ENCODE data around the gene STAM2. TPM values are rescaled to one million over a fixed set of nuclear protein-coding genes. Genes with fewer than 3 reads are reported as not detected.
"Not testable (repeated sequence)": the region's sequence is repeated elsewhere in the genome, so short reads cannot be mapped to it uniquely, and the experiment has no call there.

STAM2 gene
- total RNA-seq, 6 donors from 2014 or later = 13.5 to 56.0 (median 31.4) TPM

GRCh38 chr2:152171718-152172117 lies 3.8 kb downstream of the STAM2 start:
- TF ChIP-seq EP300 (IDR thresholded peaks at IDR 0.05) = no peak
- TF ChIP-seq CTCF (IDR thresholded peaks at IDR 0.05) = no peak
- no peak for TF ChIP-seq POLR2A (IDR thresholded peaks at IDR 0.05)
- no peak for TF ChIP-seq POLR2AphosphoS5 (IDR thresholded peaks at IDR 0.05)
- no peak for DNase-seq
- H3K4me1 ChIP-seq = peaks cover 33 to 65% (median 52%) of the 10 kb centered on the region in 4 donors

GRCh38 chr2:152169158-152169557 lies 6.4 kb downstream of the STAM2 start:
- not testable (repeated sequence) for ATAC-seq (ENCODE audit: low FRiP score in 2 of 2); H3K4me3 ChIP-seq; DNase-seq; H3K27me3 ChIP-seq; H3K36me3 ChIP-seq; H3K9me3 ChIP-seq
- 78 to 81% methylated on average over 7 of the region's 7 CpGs for WGBS, 2 donors
- H3K27ac ChIP-seq = peak overlapping the region in 3 of 4 donors; percentile 2 to 36 (median 35)
- peaks cover 43 to 75% (median 54%) of the 10 kb centered on the region in 4 donors for H3K4me1 ChIP-seq

More at GRCh38 chr2:152171718-152172117, 3.8 kb downstream of the STAM2 start:
- H3K36me3 ChIP-seq = no peaks in the 10 kb centered on the region
- ATAC-seq (ENCODE audit: low FRiP score in 2 of 2) = no peak
- no peaks in the 10 kb centered on the region for H3K9me3 ChIP-seq
- no peak overlapping the region for H3K4me3 ChIP-seq
- no peaks in the 10 kb centered on the region for H3K27me3 ChIP-seq
- H3K27ac ChIP-seq = peak overlapping the region; percentile 60 to 75 (median 72)
- WGBS, 2 donors = 26 to 30% methylated on average over 4 of the region's 4 CpGs

- Histone ChIP-seq H3K27ac (peak overlapping the region; percentile 0 to 58 (median 26)), H3K4me1 (peaks cover 37 to 68% (median 44%) of the 10 kb centered on the region in 4 donors)
- H3K9me3 ChIP-seq; H3K4me3 ChIP-seq; H3K27me3 ChIP-seq; DNase-seq; H3K36me3 ChIP-seq; ATAC-seq (ENCODE audit: low FRiP score in 2 of 2): not testable (repeated sequence)
- 82 to 100% methylated on average over 1 of the region's 1 CpG for WGBS, 2 donors
Observed at GRCh38 chr2:152167470-152167869, 8.1 kb downstream of the STAM2 start.

GRCh38 chr2:152167065-152167464 lies 8.5 kb downstream of the STAM2 start:
- peak overlapping the region; percentile 0 to 58 (median 26) for H3K27ac ChIP-seq
- DNase-seq = no peak
- TF ChIP-seq POLR2AphosphoS5 (IDR thresholded peaks at IDR 0.05) (no peak), POLR2A (IDR thresholded peaks at IDR 0.05) (no peak), CTCF (IDR thresholded peaks at IDR 0.05) (no peak), EP300 (IDR thresholded peaks at IDR 0.05) (no peak)
- H3K36me3 ChIP-seq = no peaks in the 10 kb centered on the region
- H3K4me1 ChIP-seq = peaks cover 33 to 64% (median 40%) of the 10 kb centered on the region in 4 donors
- no peaks in the 10 kb centered on the region for H3K27me3 ChIP-seq
- no peak for ATAC-seq (ENCODE audit: low FRiP score in 2 of 2)
- no peaks in the 10 kb centered on the region for H3K9me3 ChIP-seq
- no peak overlapping the region for H3K4me3 ChIP-seq
- WGBS, 2 donors = 30 to 39% methylated on average over 2 of the region's 2 CpGs

- Histone ChIP-seq H3K4me3 (no peak overlapping the region), H3K27me3 (no peaks in the 10 kb centered on the region), H3K36me3 (no peaks in the 10 kb centered on the region), H3K27ac (peak overlapping the region in 3 of 4 donors; percentile 0 to 58 (median 49)), H3K9me3 (no peaks in the 10 kb centered on the region), H3K4me1 (peaks cover 28 to 63% (median 36%) of the 10 kb centered on the region in 4 donors)
- no peak for DNase-seq
- ATAC-seq (ENCODE audit: low FRiP score in 2 of 2) = peak in 1 of 2 donors; percentile 34
- WGBS, 2 donors = 37 to 38% methylated on average over 3 of the region's 3 CpGs
- TF ChIP-seq POLR2AphosphoS5 (IDR thresholded peaks at IDR 0.05) = no peak
- TF ChIP-seq CTCF (IDR thresholded peaks at IDR 0.05) = no peak
- TF ChIP-seq EP300 (IDR thresholded peaks at IDR 0.05) = no peak
- TF ChIP-seq POLR2A (IDR thresholded peaks at IDR 0.05) = no peak
Observed at GRCh38 chr2:152166633-152167032, 8.9 kb downstream of the STAM2 start.

GRCh38 chr2:152165780-152166179 lies 9.8 kb downstream of the STAM2 start:
- 89 to 92% methylated on average over 7 of the region's 7 CpGs for WGBS, 2 donors
- no peak for DNase-seq
- H3K4me3 ChIP-seq = no peak overlapping the region
- H3K4me1 ChIP-seq = peaks cover 24 to 57% (median 28%) of the 10 kb centered on the region in 4 donors
- H3K27me3 ChIP-seq = no peaks in the 10 kb centered on the region
- H3K9me3 ChIP-seq = no peaks in the 10 kb centered on the region
- no peak overlapping the region for H3K27ac ChIP-seq
- TF ChIP-seq EP300 (IDR thresholded peaks at IDR 0.05) (no peak), CTCF (IDR thresholded peaks at IDR 0.05) (no peak), POLR2A (IDR thresholded peaks at IDR 0.05) (no peak), POLR2AphosphoS5 (IDR thresholded peaks at IDR 0.05) (no peak)
- H3K36me3 ChIP-seq = no peaks in the 10 kb centered on the region
- ATAC-seq (ENCODE audit: low FRiP score in 2 of 2) = no peak
